Neural cell (in vitro differentiated cells): Measurements from ENCODE around the gene FAM118B. TPM values are rescaled to one million over a fixed set of nuclear protein-coding genes. Genes with fewer than 3 reads are reported as not detected.

Experiments used
- H2AFZ ChIP-seq: fragments of 200-600, 300-800 bp; sonication (generic), shearing (Covaris generic); 2 replicates; pipeline ENCODE4 v1.6.0; 2014; ENCODE audit warnings: low read depth, mild to moderate bottlenecking, antibody characterized with exemption, low read length, moderate library complexity
- H3F3A ChIP-seq: fragments of 200-600 bp; shearing (Covaris generic); 2 replicates; pipeline ENCODE4 v1.6.1; 2016; ENCODE audit warnings: mild to moderate bottlenecking, moderate library complexity, mixed read lengths, antibody characterized with exemption, low read length; ENCODE audit not compliant: insufficient read depth, poor library complexity, severe bottlenecking
- H3K27ac ChIP-seq: fragments of 200-600, 300-800 bp; sonication (generic), shearing (Covaris generic); 2 replicates; pipeline ENCODE4 v1.5.1; 2014; ENCODE audit warnings: mild to moderate bottlenecking, low read length, moderate library complexity
- H3K27me3 ChIP-seq: fragments of 300-800, 200-600 bp; sonication (generic), shearing (Covaris generic); 2 replicates; pipeline ENCODE4 v1.6.0; 2014; ENCODE audit warnings: mild to moderate bottlenecking, low read depth, low read length, moderate library complexity; ENCODE audit not compliant: insufficient read depth
- H3K36me3 ChIP-seq: fragments of 300-800, 200-600 bp; sonication (generic), shearing (Covaris generic); 2 replicates; pipeline ENCODE4 v1.5.1; 2014; ENCODE audit warnings: mild to moderate bottlenecking, antibody characterized with exemption, low read length, moderate library complexity; ENCODE audit not compliant: insufficient read depth
- H3K4me2 ChIP-seq: fragments of 300-800, 200-600 bp; sonication (generic), shearing (Covaris generic); 2 replicates; pipeline ENCODE4 v1.6.0; 2014; ENCODE audit warnings: mild to moderate bottlenecking, low read length
- H3K4me3 ChIP-seq: fragments of 300-800, 200-600 bp; sonication (generic), shearing (Covaris generic); 2 replicates; pipeline ENCODE4 v1.5.1; 2014; ENCODE audit warnings: mild to moderate bottlenecking, low read length, moderate library complexity
- H3K79me2 ChIP-seq: fragments of 200-600 bp; shearing (Covaris generic); replicated peaks from 2 replicates; pipeline ENCODE4 v1.6.0; 2014; ENCODE audit warnings: mild to moderate bottlenecking, low read length, moderate library complexity; ENCODE audit not compliant: insufficient read depth
- H3K9ac ChIP-seq: fragments of 300-800, 200-600 bp; sonication (generic), shearing (Covaris generic); 2 replicates; pipeline ENCODE4 v1.6.1; 2016; ENCODE audit warnings: mild to moderate bottlenecking, low read length, mixed read lengths
- H3K9me2 ChIP-seq: fragments of 200-600 bp; shearing (Covaris generic); 2 replicates; pipeline ENCODE4 v1.6.1; 2016; ENCODE audit warnings: mild to moderate bottlenecking, low read length, mixed read lengths; ENCODE audit not compliant: insufficient read depth
- H3K9me3 ChIP-seq: fragments of 200-600, 300-800 bp; sonication (generic), shearing (Covaris generic); 2 replicates; pipeline ENCODE4 v1.6.1; 2016; ENCODE audit warnings: mild to moderate bottlenecking, mixed run types, low read length, moderate library complexity, mixed read lengths
- H4K20me1 ChIP-seq: fragments of 200-600 bp; shearing (Covaris generic); 2 replicates; pipeline ENCODE4 v1.6.1; 2016; ENCODE audit warnings: mild to moderate bottlenecking, mixed run types; ENCODE audit not compliant: insufficient read depth
- EP300 ChIP-seq: fragments of 450-650 bp; conservative IDR thresholded peaks from 2 replicates; pipeline ENCODE4 v1.6.1; 2014; ENCODE audit warnings: antibody characterized with exemption, mild to moderate bottlenecking, moderate library complexity; ENCODE audit not compliant: poor library complexity, severe bottlenecking
- EZH2 ChIP-seq: fragments of 200-600, 300-800 bp; shearing (Covaris generic), sonication (generic); IDR thresholded peaks from 2 replicates; pipeline ENCODE4 v1.6.1; 2014; ENCODE audit warnings: antibody characterized with exemption, low read length, borderline replicate concordance, mild to moderate bottlenecking; ENCODE audit not compliant: insufficient read depth, poor library complexity, severe bottlenecking
- MXI1 ChIP-seq: fragments of 450-650 bp; conservative IDR thresholded peaks from 2 replicates; pipeline ENCODE4 v1.6.1; 2014; ENCODE audit warnings: antibody characterized with exemption, mild to moderate bottlenecking; ENCODE audit not compliant: poor library complexity, severe bottlenecking
- POLR2AphosphoS5 ChIP-seq: IDR thresholded peaks from 2 replicates; pipeline ENCODE4 v1.6.1; 2012
- RAD21 ChIP-seq: fragments of 450-650 bp; conservative IDR thresholded peaks from 2 replicates; pipeline ENCODE4 v1.6.1; 2014; ENCODE audit warnings: antibody characterized with exemption, mild to moderate bottlenecking, moderate library complexity
- REST ChIP-seq: IDR thresholded peaks from 2 replicates; pipeline ENCODE4 v1.6.1; 2012; ENCODE audit warnings: borderline replicate concordance
- SMC3 ChIP-seq: fragments of 450-650 bp; conservative IDR thresholded peaks from 2 replicates; pipeline ENCODE4 v1.6.1; 2014; ENCODE audit warnings: antibody characterized with exemption, mild to moderate bottlenecking, moderate library complexity; ENCODE audit not compliant: poor library complexity
- TAF1 ChIP-seq: IDR thresholded peaks from 2 replicates; pipeline ENCODE4 v1.6.1; 2012; ENCODE audit warnings: low read depth
- polyA plus RNA-seq: library from polyadenylated mRNA; depleted of rRNA; stranded (reverse); fragments of >200 nt; gene quantifications from 2 replicates; pipeline ENCODE4 v1.2.3, GENCODE V29; 2014
- TF ChIP-seq, protein P1 (sequence below): fragments of 450-650 bp; IDR thresholded peaks from 2 replicates; pipeline ENCODE4 v1.5.1; 2014; ENCODE audit warnings: antibody characterized with exemption, mild to moderate bottlenecking, moderate library complexity; ENCODE audit not compliant: poor library complexity, severe bottlenecking

FAM118B gene
- polyA plus RNA-seq, 1 donor from 2014 or later, result 54.1 TPM

- no peaks in the 10 kb centered on the region for H3K79me2 ChIP-seq
- no peak overlapping the region for H3K4me3 ChIP-seq
- no peaks in the 10 kb centered on the region for H3K9me3 ChIP-seq
- no peaks in the 10 kb centered on the region for H3K27me3 ChIP-seq
- no peak overlapping the region for H3K9ac ChIP-seq
- H3K4me2 ChIP-seq, result no peak overlapping the region
- H4K20me1 ChIP-seq, result no peaks in the 10 kb centered on the region
- H3K27ac ChIP-seq, result no peak overlapping the region
- H3K9me2 ChIP-seq, result no peaks in the 10 kb centered on the region
- no peaks in the 10 kb centered on the region for H3K36me3 ChIP-seq
- no peaks in the 10 kb centered on the region for H3F3A ChIP-seq
- no peak for TF ChIP-seq EP300
- TF ChIP-seq REST, result no peak
- no peak for TF ChIP-seq TAF1
- TF ChIP-seq POLR2AphosphoS5, result no peak
- no peak for TF ChIP-seq EZH2
- no peak for TF ChIP-seq RAD21
- TF ChIP-seq SMC3, result no peak
- TF ChIP-seq MXI1, result no peak
- TF ChIP-seq, protein P1, sequence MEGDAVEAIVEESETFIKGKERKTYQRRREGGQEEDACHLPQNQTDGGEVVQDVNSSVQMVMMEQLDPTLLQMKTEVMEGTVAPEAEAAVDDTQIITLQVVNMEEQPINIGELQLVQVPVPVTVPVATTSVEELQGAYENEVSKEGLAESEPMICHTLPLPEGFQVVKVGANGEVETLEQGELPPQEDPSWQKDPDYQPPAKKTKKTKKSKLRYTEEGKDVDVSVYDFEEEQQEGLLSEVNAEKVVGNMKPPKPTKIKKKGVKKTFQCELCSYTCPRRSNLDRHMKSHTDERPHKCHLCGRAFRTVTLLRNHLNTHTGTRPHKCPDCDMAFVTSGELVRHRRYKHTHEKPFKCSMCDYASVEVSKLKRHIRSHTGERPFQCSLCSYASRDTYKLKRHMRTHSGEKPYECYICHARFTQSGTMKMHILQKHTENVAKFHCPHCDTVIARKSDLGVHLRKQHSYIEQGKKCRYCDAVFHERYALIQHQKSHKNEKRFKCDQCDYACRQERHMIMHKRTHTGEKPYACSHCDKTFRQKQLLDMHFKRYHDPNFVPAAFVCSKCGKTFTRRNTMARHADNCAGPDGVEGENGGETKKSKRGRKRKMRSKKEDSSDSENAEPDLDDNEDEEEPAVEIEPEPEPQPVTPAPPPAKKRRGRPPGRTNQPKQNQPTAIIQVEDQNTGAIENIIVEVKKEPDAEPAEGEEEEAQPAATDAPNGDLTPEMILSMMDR, result no peak
- H2AFZ ChIP-seq, result no peak overlapping the region
These were observed 20.1 kb upstream of the FAM118B start for GRCh38 chr11:126191379-126192073.

DNA sequence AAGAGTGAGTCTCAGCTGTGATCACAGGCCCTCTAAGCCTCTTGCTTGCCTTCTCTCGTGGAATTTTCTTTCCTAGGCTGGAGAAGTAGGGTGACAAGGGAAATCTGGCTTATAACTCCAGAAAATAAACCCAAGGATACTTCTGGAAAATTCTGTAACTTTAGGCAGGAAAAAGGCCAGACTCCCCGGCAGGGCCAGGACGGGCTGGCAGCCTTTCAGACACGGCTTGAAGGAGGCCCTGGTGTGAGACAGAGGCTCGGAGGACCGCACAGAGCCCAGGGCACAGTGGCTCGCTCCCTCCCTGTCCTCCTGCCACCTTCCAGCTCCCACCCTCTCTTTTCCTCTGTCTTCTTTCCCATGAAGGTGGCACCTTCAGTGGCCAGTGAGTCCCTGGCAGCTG lies 19.2 kb upstream of the FAM118B start:
- Histone ChIP-seq H3K4me2 (no peak overlapping the region), H3K9ac (no peak overlapping the region), H4K20me1 (no peaks in the 10 kb centered on the region), H3K79me2 (no peaks in the 10 kb centered on the region), H3K36me3 (no peaks in the 10 kb centered on the region), H3K9me3 (no peaks in the 10 kb centered on the region), H3K27ac (no peak overlapping the region), H3K4me3 (no peak overlapping the region), H3K27me3 (no peaks in the 10 kb centered on the region), H2AFZ (no peak overlapping the region), H3K9me2 (no peaks in the 10 kb centered on the region), H3F3A (no peaks in the 10 kb centered on the region)
- TF ChIP-seq EP300, result no peak
